Hair follicular keratinocyte (primary cell): Measurements from ENCODE around the gene RNF19B. TPM values are rescaled to one million over a fixed set of nuclear protein-coding genes. Genes with fewer than 3 reads are reported as not detected.

ENCODE experiments used
- total RNA-seq: library from RNA; depleted of rRNA; stranded (reverse); fragments of >200 nt; gene quantifications from 2 replicates; pipeline ENCODE4 v1.2.3, GENCODE V29; 2015

Gene RNF19B, protein sequence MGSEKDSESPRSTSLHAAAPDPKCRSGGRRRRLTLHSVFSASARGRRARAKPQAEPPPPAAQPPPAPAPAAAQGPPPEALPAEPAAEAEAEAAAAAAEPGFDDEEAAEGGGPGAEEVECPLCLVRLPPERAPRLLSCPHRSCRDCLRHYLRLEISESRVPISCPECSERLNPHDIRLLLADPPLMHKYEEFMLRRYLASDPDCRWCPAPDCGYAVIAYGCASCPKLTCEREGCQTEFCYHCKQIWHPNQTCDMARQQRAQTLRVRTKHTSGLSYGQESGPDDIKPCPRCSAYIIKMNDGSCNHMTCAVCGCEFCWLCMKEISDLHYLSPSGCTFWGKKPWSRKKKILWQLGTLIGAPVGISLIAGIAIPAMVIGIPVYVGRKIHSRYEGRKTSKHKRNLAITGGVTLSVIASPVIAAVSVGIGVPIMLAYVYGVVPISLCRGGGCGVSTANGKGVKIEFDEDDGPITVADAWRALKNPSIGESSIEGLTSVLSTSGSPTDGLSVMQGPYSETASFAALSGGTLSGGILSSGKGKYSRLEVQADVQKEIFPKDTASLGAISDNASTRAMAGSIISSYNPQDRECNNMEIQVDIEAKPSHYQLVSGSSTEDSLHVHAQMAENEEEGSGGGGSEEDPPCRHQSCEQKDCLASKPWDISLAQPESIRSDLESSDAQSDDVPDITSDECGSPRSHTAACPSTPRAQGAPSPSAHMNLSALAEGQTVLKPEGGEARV
- total RNA-seq: 30.1 and 45.8 TPM in 2 replicates

DNA sequence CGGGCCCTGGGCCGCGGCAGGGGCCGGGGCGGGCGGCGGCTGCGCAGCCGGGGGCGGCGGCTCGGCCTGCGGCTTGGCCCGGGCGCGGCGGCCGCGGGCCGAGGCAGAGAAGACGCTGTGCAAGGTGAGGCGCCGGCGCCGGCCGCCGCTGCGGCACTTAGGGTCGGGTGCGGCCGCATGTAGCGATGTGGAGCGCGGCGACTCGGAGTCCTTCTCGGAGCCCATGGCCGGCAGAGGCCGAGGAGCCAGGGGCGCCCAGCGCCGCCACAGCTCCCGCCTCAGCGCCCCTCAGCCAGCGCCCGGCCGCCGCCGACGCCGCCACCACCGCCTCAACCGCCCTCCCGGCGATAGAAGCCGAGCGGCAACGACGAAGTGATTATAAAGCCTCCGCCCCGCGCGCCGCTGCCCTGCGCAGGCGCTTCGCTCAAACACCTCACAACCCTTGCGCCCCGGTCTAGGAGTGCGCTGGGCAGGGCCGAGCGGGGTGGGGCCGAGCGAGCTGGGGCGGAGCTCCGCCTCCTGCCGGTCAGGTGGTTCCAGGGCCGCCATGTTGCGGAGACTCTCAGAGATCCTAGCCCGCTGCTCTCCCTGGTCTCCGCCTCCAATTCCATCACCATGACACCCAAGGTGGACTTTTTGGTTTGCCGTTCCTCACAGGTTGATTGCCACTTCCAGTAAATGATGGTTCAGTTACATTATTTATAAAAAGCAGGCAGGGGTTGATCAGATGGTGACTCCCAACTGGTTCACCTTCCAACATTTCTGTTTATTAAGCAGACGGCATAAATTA lies at the start of gene RNF19B:
Gene RNF19B (minus strand): TSS at position 349 of the 790 bp plus-strand sequence. CDS start 124 bp downstream, at position 225.

DNA sequence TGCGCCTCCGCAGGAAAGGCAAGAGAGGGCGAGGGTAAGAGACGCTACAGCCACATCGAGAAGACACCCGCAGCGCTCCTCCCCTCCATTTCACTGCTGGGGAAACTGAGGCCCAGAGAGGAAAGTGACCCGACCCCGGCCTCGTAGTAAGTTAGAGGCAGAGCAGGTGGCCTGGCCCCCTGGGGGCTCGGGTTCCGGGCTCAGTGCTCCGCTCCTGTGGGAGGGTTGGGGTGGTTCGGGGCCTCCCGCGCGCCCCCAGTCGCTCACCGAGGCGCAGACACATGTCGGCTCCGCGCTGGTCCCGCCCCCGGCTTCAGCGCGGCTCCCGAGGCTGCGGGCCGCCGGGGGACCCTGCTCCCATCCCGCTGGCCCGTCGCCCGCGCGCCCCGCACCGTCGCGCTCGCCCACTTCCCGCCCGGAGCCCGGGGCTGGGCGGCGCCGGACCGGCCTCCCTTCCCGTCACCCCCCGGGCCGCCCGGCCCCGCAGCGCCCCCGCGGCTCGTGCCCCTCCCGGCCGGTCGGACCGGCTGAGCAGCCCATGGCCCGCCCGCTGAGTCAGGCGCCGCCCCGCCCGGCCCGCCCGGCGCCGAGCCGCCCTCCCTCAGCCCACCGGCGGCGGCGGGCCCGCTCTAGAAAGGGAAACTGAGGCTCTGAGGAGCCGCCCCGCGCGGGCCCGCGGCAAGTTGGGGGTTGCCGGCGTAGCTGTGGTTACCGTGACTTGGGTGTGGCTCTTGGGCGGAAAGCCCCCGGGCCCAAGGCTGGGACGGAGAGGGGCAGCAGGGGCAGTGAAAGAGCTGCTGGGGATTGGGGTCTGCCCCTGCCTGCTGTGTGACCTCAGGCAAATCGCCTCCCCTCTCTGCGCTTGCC lies 63.4 kb downstream of the RNF19B start, which contains the start of gene TMEM54:
Gene TMEM54 (minus strand): TSS at position 434 of the 867 bp plus-strand sequence. CDS start 151 bp downstream, at position 283.

Other genes with a start within 250 kb of the RNF19B start
- gene YARS1, start 147.5 kb downstream of the RNF19B start, total RNA-seq: 140 and 159 TPM in 2 replicates
- 11.7 and 13.3 TPM in 2 replicates for gene S100PBP, start 147.2 kb downstream of the RNF19B start, total RNA-seq
- not detected in 2 replicates for gene FNDC5, start 93.9 kb downstream of the RNF19B start, total RNA-seq
- gene HPCA, start 78.3 kb downstream of the RNF19B start, total RNA-seq: not detected in 2 replicates
- 294 and 312 TPM in 2 replicates for gene TMEM54, start 63.4 kb downstream of the RNF19B start, total RNA-seq
- 213 and 323 TPM in 2 replicates for gene AK2, start 72.1 kb upstream of the RNF19B start, total RNA-seq
- gene AZIN2, start 116.3 kb upstream of the RNF19B start, total RNA-seq: 1.3 and 6.8 TPM in 2 replicates
- 2.0 and 3.9 TPM in 2 replicates for gene TRIM62, start 217.2 kb upstream of the RNF19B start, total RNA-seq